Measurements from ENCODE around the gene PAFAH1B2. TPM values are rescaled to one million over a fixed set of nuclear protein-coding genes. Genes with fewer than 3 reads are reported as not detected.

Gene PAFAH1B2
- total RNA-seq, 1 experiment from 2014 or later, result 91.3 TPM

Other genes with a start within 250 kb of the PAFAH1B2 start
- gene SIK3, start 45.9 kb upstream of the PAFAH1B2 start, total RNA-seq (2021), result 28.6 and 30.2 TPM in 2 replicates
- 20.1 and 20.3 TPM in 2 replicates for gene SIDT2, start 34.5 kb downstream of the PAFAH1B2 start, total RNA-seq (2021)
- gene TAGLN, start 55.1 kb downstream of the PAFAH1B2 start, total RNA-seq (2021), result 11.0 and 16.9 TPM in 2 replicates
- 41.6 and 50.4 TPM in 2 replicates for gene PCSK7, start 87.8 kb downstream of the PAFAH1B2 start, total RNA-seq (2021)
- 27.2 and 28.1 TPM in 2 replicates for gene RNF214, start 88.4 kb downstream of the PAFAH1B2 start, total RNA-seq (2021)
- gene BACE1-AS, start 147.1 kb downstream of the PAFAH1B2 start, total RNA-seq (2021), result 5.7 and 8.8 TPM in 2 replicates
- gene BACE1, start 172.0 kb downstream of the PAFAH1B2 start, total RNA-seq (2021), result 9.6 and 10.6 TPM in 2 replicates
- 33.0 and 33.9 TPM in 2 replicates for gene CEP164, start 183.6 kb downstream of the PAFAH1B2 start, total RNA-seq (2021)